Erythroblast (primary cell): ENCODE data around the gene DOK5.
"Not testable (repeated sequence)": the region's sequence is repeated elsewhere in the genome, so short reads cannot be mapped to it uniquely, and the experiment has no call there.

Experiments used
- DNase-seq, 2 experiments: peaks; one replicate each; lab custom pipeline; 2025; lab: John Stamatoyannopoulos, UW
- GATA1 ChIP-seq: IDR thresholded peaks from 2 replicates; pipeline ENCODE4 v1.6.1; 2011; ENCODE audit warnings: low read depth, mild to moderate bottlenecking, control low read depth, low read length, moderate library complexity
- POLR2A ChIP-seq: IDR thresholded peaks from 2 replicates; pipeline ENCODE4 v1.6.1; 2011; ENCODE audit warnings: mild to moderate bottlenecking, low read length

DOK5 gene

DNA sequence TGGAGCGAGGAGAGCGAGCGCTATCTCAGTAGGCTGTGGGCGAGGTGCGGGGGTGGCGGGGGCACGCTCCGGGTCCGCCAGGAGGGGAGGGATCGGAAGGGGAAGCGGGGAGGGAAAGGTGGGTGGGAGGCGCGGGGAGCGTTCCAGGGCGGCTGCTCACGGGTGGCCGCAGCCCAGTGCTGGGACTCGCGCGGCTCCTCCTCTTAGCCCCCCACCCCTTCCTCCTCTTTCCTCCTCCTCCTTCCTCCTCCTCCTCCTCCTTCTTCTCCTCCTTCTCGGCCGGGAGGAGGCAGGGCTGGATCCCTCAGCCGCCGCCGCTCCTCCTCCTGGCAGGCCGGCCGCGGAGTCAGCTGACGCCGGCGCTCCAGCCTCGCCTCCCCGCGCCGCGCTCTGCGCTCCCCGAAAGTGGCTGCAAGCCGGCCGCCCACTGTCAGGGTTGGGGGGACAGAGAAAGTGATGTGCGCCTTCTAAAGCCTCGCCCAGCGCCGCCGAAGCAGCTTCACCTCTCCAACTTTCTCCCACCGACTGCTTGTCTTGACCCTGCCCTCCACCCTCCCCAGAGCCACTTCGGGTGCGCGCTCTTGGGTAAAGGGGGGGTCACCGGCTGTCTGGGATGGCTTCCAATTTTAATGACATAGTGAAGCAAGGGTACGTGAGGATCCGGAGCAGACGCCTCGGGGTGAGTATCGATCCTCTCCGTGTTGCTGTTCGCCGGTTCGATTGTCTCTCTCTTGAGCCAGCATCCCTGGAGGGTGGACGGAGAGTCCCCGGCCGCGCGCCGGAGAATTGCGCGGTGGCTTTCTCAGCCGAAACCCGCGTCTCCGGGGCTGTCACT lies at the start of gene DOK5:
Gene DOK5 (plus strand): TSS at position 260 of the 835 bp plus-strand sequence. CDS start 354 bp downstream, at position 614.
- no peak for DNase-seq
- no peak for TF ChIP-seq GATA1
- TF ChIP-seq POLR2A = no peak

GRCh38 chr20:54429364-54429763 lies 46.0 kb upstream of the DOK5 start:
- no peak for DNase-seq
- TF ChIP-seq POLR2A = no peak

DNA sequence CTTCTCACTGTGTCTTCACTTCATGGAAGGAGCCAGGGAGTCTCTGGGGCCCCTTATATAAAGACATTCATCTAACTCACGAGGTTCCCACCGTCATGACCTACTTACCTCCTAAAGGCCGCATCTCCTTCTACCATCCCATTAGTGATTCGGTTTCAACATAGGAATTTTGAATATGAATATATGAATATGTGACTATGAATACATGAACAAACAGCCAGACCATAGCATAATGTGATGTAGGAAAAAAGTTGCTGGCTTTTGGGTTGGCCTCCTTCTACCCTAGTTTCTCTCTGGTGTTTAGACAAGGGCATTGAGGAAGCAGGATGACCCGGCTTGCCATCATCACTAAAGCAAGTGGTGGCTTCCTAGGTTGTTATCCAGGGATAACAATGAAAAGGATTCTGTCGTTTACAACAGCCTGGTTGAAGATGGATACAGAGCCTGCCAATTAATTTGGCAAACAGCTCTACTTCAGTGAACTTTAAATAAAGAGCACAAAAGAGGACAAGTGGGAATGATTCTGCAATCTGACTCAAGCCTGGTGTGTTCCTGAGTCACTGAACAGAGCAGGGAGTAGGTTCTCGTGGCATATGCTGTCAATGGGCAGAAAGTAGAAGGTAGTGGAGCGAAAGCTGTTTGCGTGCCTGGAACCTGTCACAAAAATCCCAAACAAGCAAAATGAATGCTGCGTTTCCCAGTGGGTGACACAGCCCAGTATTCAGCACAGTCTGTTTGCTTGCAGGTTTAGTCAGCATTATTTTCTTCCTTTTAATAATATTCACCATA lies 44.0 kb upstream of the DOK5 start:
- TF ChIP-seq GATA1 (no peak), POLR2A (no peak)
- DNase-seq = no peak

DNA sequence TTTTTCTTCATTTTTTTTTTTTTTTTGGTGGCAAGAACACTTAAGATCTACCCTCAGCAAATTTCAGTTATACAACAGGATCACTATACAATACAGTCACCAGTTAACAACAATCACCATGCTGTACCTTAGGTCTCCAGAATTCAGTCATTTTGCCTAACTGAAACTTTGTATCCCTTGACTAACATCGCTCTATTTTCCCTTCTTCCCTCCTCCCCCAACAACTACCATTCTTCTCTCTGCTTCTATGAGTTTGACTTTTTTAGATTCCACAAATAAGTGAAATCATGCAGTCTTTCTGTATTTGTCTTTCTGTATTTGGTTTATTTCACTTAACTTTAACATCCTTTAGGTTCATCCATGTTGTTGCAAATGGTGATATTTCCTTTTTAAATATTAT lies 42.4 kb upstream of the DOK5 start:
- DNase-seq = no peak
- TF ChIP-seq POLR2A = no peak
- TF ChIP-seq GATA1 = no peak

DNA sequence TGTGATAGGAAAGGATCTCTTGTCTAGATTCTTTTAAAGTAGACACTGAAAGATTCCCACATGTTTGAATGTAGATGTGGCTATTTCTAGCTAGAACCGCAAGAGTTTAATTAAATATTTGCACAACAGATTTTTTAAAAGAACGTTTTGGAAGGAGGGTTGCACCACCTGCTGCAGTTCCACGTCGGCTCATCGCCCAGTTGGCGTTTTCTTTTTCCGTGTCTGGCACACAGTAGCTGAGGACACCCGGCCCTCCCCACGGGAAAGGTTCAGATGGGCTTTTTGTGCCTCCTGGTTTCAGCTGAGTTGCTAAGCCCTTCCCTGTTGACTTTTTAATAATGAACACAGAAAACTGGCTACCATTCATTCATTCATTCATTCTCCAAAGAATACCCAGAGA lies 41.8 kb upstream of the DOK5 start:
- DNase-seq = no peak
- no peak for TF ChIP-seq POLR2A
- no peak for TF ChIP-seq GATA1

DNA sequence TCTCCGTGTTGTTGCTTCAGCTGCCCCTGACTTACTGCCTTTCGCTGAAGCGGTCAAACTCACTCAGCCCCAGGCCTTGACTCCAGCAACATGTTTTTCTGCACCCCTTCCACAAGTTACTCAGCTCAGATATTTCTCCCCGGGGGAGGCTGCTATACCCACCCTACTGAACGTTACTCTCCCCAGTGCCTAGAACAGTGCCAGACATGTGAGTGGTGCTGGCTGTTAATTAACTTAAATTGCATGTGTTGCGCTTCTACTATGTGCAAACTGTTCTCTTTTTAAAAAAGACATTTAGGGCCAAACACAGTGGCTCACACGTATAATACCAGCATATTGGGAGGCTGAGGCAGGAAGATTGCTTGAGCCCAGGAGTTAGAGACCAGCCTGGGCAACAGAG lies 41.2 kb upstream of the DOK5 start:
- DNase-seq = no peak
- TF ChIP-seq GATA1 (no peak), POLR2A (no peak)

GRCh38 chr20:54435015-54435414 lies 40.4 kb upstream of the DOK5 start:
- TF ChIP-seq GATA1 = no peak
- no peak for TF ChIP-seq POLR2A
- no peak for DNase-seq

GRCh38 chr20:54436410-54436809 lies 39.0 kb upstream of the DOK5 start:
- DNase-seq = not testable (repeated sequence)

DNA sequence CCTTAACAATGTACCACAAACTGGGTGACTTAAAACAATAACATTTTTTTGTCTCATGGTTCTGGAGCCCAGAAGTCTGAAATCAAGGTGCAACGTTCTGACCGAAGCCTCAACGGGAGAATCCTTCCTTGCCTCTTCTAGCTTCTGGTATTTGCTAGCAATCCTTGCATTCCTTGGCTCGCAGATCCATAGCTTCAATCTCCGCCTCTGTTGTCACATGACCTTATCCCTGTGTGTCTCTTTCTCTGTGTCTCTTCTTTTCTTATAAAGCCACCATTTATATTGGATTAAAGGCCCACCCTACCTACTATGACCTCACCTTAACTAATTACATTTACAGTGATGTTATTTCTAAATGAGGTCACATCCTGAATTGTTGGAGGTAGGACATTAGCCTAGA lies 37.2 kb upstream of the DOK5 start:
- TF ChIP-seq GATA1 (no peak), POLR2A (no peak)
- no peak for DNase-seq

GRCh38 chr20:54450207-54450606 lies 25.2 kb upstream of the DOK5 start:
- no peak for TF ChIP-seq GATA1
- no peak for TF ChIP-seq POLR2A
- DNase-seq = no peak

DNA sequence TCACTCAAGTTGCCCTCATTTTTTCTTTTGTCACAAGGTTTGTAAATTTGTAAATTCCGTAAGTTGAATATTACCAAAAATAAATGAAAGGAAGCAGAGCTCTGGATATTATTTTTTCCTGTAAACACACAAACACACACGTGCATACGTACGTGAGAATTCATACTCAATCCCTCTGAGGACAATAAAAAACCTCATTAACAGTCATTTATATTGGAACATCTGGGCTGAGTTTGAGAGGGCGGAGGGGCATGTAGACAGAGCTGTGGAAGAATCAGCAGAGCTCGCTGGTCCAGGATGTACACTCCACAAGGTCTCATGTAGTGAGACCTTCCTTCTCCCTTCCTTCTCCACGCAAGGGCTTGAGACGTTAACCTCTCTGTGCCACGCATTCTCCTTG lies 24.2 kb upstream of the DOK5 start:
- DNase-seq = no peak
- TF ChIP-seq POLR2A (no peak), GATA1 (no peak)

- no peak for TF ChIP-seq POLR2A
- no peak for TF ChIP-seq GATA1
- no peak for DNase-seq
These were observed 23.1 kb upstream of the DOK5 start for GRCh38 chr20:54452277-54452676.

DNA sequence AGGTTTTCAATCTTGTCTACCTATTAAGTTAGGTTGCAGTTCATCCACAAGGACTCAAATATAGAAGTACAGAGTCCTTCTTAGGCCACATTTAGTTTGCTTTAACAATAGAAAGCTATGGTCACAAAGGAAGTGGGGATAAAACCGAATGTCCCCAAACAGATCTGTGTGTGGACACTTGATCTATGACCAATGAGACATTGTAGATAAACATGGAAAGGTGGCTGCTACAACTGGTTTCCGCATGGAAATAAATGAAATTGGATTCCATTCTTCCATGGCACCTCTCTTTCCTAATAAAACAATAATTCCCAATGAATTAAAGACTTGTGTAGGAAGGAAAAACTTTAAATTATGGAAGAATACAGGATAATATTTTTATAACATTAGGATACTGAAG lies 20.4 kb upstream of the DOK5 start:
- TF ChIP-seq GATA1 (no peak), POLR2A (no peak)
- DNase-seq = no peak

DNA sequence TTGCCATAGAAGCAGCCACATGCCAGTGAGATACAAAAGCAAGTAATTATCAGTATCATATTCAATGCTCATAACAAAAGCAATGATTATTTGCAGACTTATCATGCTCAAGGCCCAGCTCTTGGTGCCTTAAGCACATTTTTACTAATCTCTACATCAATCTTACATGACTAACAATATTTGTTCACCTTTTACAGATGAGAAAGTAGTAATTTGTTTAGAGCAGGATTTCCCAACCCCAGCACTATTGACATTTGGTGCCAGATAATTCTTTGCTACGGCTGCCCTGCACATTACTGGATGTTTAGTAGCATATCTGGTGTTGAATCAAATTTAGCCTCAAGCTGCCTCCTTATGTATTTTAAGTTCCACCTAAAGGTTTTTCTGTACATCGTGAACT lies 19.0 kb upstream of the DOK5 start:
- no peak for DNase-seq
- TF ChIP-seq GATA1 = no peak
- TF ChIP-seq POLR2A = no peak
